DND-41 (cell line): ENCODE data around the gene ODAD4.

Experiments used
- ATAC-seq: fragments of 200-7000 bp; cut with Tn5 transposase; 3 replicates; pipeline ENCODE4 v1.9.1; 2021; ENCODE audit warnings: low read depth; ENCODE audit not compliant: insufficient read depth
- DNase-seq: peaks from one replicate; pipeline ENCODE4 v3.0.0-alpha.2; 2020
- H2AFZ ChIP-seq: 2 replicates; pipeline ENCODE4 v1.6.0; 2012; ENCODE audit warnings: low read depth, low read length
- H3K27ac ChIP-seq: 2 replicates; pipeline ENCODE4 v1.5.1; 2012; ENCODE audit warnings: low read length, inconsistent platforms
- H3K27me3 ChIP-seq: fragments of 200-600 bp; sonication (generic); 2 replicates; pipeline ENCODE4 v1.6.0; 2012; ENCODE audit warnings: low read length, mild to moderate bottlenecking, inconsistent platforms; ENCODE audit not compliant: insufficient read depth, poor library complexity
- H3K36me3 ChIP-seq: 2 replicates; pipeline ENCODE4 v1.5.1; 2012; ENCODE audit warnings: low read length, inconsistent platforms; ENCODE audit not compliant: insufficient read depth
- H3K4me1 ChIP-seq: 2 replicates; pipeline ENCODE4 v1.5.1; 2012; ENCODE audit warnings: mild to moderate bottlenecking, low read length; ENCODE audit not compliant: insufficient read depth
- H3K4me2 ChIP-seq: 2 replicates; pipeline ENCODE4 v1.6.0; 2012; ENCODE audit warnings: mild to moderate bottlenecking, moderate library complexity, low read length, inconsistent platforms; ENCODE audit not compliant: insufficient read depth
- H3K4me3 ChIP-seq, 2 experiments: fragments of 200-600 bp in 1 of 2; shearing (Covaris generic) in 1 of 2; 2 replicates each; pipeline ENCODE4 v1.5.1; 2012 to 2016; ENCODE audit warnings: inconsistent platforms in 2 of 2, low read length in 2 of 2, mild to moderate bottlenecking in 2 of 2, low read depth in 1 of 2, moderate library complexity in 1 of 2
- H3K79me2 ChIP-seq: 2 replicates; pipeline ENCODE4 v1.6.0; 2012; ENCODE audit warnings: low read length, inconsistent platforms; ENCODE audit not compliant: insufficient read depth
- H3K9ac ChIP-seq: 2 replicates; pipeline ENCODE4 v1.6.0; 2012; ENCODE audit warnings: low read depth, mild to moderate bottlenecking, inconsistent platforms, low read length, moderate library complexity
- H3K9me3 ChIP-seq: 2 replicates; pipeline ENCODE4 v1.5.1; 2012; ENCODE audit warnings: low read length, moderate library complexity, mild to moderate bottlenecking, inconsistent platforms; ENCODE audit not compliant: insufficient read depth, severe bottlenecking
- H4K20me1 ChIP-seq: 2 replicates; pipeline ENCODE4 v1.6.0; 2012; ENCODE audit warnings: low read length; ENCODE audit not compliant: insufficient read depth
- EZH2 ChIP-seq: IDR thresholded peaks from 3 replicates; pipeline ENCODE4 v1.6.1; 2012; ENCODE audit warnings: borderline replicate concordance, low read depth, mild to moderate bottlenecking, moderate library complexity, low read length, inconsistent platforms; ENCODE audit not compliant: severe bottlenecking
- TF ChIP-seq, protein P1 (sequence below): IDR thresholded peaks from 2 replicates; pipeline ENCODE4 v1.5.1; 2012; ENCODE audit warnings: borderline replicate concordance, low read length, moderate library complexity, mild to moderate bottlenecking; ENCODE audit not compliant: poor library complexity, severe bottlenecking; ENCODE audit errors: extremely low read depth

The ODAD4 gene

DNA sequence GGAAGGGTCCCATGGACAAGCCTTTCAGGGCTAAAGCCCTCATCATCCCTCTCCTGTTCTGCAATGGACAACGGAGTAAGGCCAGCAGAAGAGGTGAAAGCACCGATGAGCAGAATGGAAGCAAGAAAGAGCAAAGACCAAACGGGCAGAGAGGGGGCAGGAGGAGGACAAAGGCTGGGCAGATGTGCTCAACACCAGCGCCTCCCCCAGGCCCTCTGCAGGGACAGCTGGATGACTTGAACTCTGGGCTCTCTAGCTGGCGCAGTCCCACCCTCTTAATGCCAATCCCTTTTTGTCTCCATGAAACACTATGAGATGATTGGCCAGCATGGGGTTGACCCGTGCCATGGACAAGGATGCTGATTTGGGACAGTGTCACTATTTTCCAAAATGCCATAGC is 33.7 kb upstream of the ODAD4 start:
- Histone ChIP-seq H2AFZ (no peak overlapping the region), H4K20me1 (peaks cover 30% of the 10 kb centered on the region), H3K4me2 (no peak overlapping the region), H3K4me1 (no peaks in the 10 kb centered on the region), H3K79me2 (no peaks in the 10 kb centered on the region; the same call in 1 of the 2 replicates), H3K4me3 (no peak overlapping the region), H3K9me3 (no peaks in the 10 kb centered on the region), H3K9ac (no peak overlapping the region), H3K27me3 (no peaks in the 10 kb centered on the region), H3K27ac (no peak overlapping the region), H3K36me3 (peaks cover 97% of the 10 kb centered on the region)
- ATAC-seq (no peak; the same call in 2 of the 3 replicates), DNase-seq (no peak)
- TF ChIP-seq EZH2: no peak
- TF ChIP-seq, protein P1, sequence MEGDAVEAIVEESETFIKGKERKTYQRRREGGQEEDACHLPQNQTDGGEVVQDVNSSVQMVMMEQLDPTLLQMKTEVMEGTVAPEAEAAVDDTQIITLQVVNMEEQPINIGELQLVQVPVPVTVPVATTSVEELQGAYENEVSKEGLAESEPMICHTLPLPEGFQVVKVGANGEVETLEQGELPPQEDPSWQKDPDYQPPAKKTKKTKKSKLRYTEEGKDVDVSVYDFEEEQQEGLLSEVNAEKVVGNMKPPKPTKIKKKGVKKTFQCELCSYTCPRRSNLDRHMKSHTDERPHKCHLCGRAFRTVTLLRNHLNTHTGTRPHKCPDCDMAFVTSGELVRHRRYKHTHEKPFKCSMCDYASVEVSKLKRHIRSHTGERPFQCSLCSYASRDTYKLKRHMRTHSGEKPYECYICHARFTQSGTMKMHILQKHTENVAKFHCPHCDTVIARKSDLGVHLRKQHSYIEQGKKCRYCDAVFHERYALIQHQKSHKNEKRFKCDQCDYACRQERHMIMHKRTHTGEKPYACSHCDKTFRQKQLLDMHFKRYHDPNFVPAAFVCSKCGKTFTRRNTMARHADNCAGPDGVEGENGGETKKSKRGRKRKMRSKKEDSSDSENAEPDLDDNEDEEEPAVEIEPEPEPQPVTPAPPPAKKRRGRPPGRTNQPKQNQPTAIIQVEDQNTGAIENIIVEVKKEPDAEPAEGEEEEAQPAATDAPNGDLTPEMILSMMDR: peak; percentile 12

DNA sequence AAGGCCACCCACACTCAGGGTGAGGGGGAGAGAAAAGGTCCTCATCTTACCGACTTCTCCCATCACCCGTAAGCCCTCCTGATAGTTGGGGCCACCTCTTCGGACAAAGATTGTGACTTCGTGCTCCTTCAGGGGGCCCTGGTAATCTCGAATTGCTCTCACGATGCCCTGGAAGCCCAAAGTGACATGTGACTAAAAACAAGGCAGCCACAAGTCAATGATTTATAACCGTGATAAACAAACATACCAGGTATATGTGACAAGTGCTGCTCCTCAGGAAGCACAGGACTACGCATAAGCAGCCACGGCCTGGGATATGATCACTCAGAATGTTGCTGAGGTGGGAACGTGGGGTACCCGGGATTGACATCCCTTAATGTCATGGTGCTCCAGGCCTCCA is 28.8 kb upstream of the ODAD4 start:
- Histone ChIP-seq H3K4me1 (no peaks in the 10 kb centered on the region), H3K9ac (no peak overlapping the region), H3K4me3 (no peak overlapping the region), H3K27ac (no peak overlapping the region), H3K36me3 (peaks cover 96% of the 10 kb centered on the region), H3K79me2 (no peaks in the 10 kb centered on the region), H3K9me3 (no peaks in the 10 kb centered on the region), H4K20me1 (peaks cover 13% of the 10 kb centered on the region), H3K4me2 (no peak overlapping the region), H3K27me3 (no peaks in the 10 kb centered on the region), H2AFZ (no peak overlapping the region)
- DNase-seq: no peak
- no peak for ATAC-seq
- no peak for TF ChIP-seq EZH2
- TF ChIP-seq, protein P1: no peak

DNA sequence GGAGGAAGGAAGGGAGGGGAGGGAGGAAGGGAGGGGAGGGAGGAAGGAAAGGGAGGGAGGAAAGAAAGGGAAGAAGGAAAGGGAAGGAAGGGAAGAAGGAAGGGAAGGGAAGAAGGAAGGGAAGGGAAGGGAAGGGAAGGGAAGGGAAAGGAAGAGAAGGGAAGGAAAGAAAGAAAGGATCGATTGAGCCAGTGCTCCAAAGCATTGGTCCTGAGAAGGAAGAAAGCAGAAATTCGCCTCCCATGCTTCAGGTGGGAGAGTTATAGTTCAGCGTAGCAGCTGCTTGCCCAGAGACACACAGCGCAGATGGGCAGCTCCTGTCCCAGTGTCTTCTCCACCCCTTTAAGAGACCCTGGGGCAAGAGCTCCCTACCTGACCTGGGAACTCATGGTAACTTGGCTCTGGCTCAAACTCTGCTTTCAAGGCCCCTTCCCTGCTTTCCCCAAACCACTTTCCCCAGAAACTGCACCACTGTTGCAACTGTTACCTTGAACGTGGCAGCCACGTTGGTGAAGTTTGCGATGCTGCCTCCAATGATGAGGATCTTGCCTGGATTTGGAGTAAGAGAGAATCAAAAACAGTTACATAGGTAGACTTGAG is 26.1 kb upstream of the ODAD4 start:
- no peak for ATAC-seq
- DNase-seq: no peak
- Histone ChIP-seq H3K27ac (no peak overlapping the region), H3K36me3 (peaks cover 95% of the 10 kb centered on the region), H2AFZ (no peak overlapping the region), H3K9me3 (no peaks in the 10 kb centered on the region), H3K79me2 (no peaks in the 10 kb centered on the region), H3K4me2 (no peak overlapping the region), H3K27me3 (no peaks in the 10 kb centered on the region), H3K9ac (no peak overlapping the region), H3K4me3 (no peak overlapping the region), H3K4me1 (no peaks in the 10 kb centered on the region), H4K20me1 (peaks cover 21% of the 10 kb centered on the region)
- TF ChIP-seq, protein P1: no peak
- TF ChIP-seq EZH2: no peak

DNA sequence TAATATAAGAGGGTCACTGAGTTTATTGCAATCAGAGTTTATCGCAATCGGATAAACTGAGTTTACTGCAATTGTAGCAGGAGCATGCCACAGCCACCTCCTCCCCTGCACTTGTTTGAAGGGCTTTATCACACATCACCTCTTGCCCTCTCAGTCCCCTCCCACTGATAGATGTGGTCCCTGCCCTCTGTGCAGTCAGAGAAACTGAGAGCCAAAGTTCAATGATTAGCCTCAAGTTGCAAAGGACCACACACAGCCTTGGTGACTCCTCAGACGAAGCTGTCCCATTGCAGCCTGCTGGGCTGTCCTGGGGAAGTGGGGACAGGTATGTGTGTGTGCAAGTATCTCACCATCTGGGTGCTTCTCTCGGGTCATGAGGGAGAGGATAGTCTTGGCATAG is 25.2 kb upstream of the ODAD4 start:
- Histone ChIP-seq H3K27me3 (no peaks in the 10 kb centered on the region), H3K9ac (no peak overlapping the region), H3K4me3 (no peak overlapping the region), H3K4me2 (no peak overlapping the region), H3K79me2 (no peaks in the 10 kb centered on the region), H2AFZ (no peak overlapping the region), H3K9me3 (no peaks in the 10 kb centered on the region), H3K27ac (no peak overlapping the region), H4K20me1 (peaks cover 24% of the 10 kb centered on the region), H3K4me1 (no peaks in the 10 kb centered on the region), H3K36me3 (peaks cover 97% of the 10 kb centered on the region)
- DNase-seq: no peak
- TF ChIP-seq, protein P1: no peak
- no peak for TF ChIP-seq EZH2
- no peak for ATAC-seq
